Activated CD8-positive, alpha-beta memory T cell treated with anti-CD3 and anti-CD28 coated beads, Interleukin-2, amount 50 U/mL, for 24 hours (primary cell): Measurements from ENCODE around the gene CNPY3.
"Not testable (repeated sequence)": the region's sequence is repeated elsewhere in the genome, so short reads cannot be mapped to it uniquely, and the experiment has no call there.

Experiments used
- DNase-seq: peaks from one replicate; pipeline ENCODE4 v3.0.0-alpha.2; 2020; ENCODE audit errors: extremely low read depth

CNPY3 gene

GRCh38 chr6:42915732-42916131, 13.5 kb upstream of the CNPY3 start, which contains the start of gene PTCRA:
Gene PTCRA, plus strand, starts transcription at chr6:42916053. Its CDS starts 17 bp downstream, at chr6:42916070.
- DNase-seq: no peak

GRCh38 chr6:42916288-42916687, 13.0 kb upstream of the CNPY3 start:
- no peak for DNase-seq

- no peak for DNase-seq
Measured at GRCh38 chr6:42921801-42922200, 7.5 kb upstream of the CNPY3 start.

GRCh38 chr6:42923666-42924065, 5.6 kb upstream of the CNPY3 start:
- no peak for DNase-seq

GRCh38 chr6:42925248-42925857, 3.9 kb upstream of the CNPY3 start:
- no peak for DNase-seq

GRCh38 chr6:42929821-42930360, 611 bp downstream of the CNPY3 start:
- peak; percentile 17 for DNase-seq

- DNase-seq: no peak
Measured at GRCh38 chr6:42932412-42932811, 3.1 kb downstream of the CNPY3 start.

GRCh38 chr6:42933205-42933604, 3.9 kb downstream of the CNPY3 start:
- no peak for DNase-seq

- no peak for DNase-seq
Measured at GRCh38 chr6:42935322-42935721, 6.0 kb downstream of the CNPY3 start.

GRCh38 chr6:42936398-42936797, 7.1 kb downstream of the CNPY3 start:
- no peak for DNase-seq

- DNase-seq: no peak
Measured at GRCh38 chr6:42937548-42938427, 8.5 kb downstream of the CNPY3 start.

GRCh38 chr6:42938428-42938796, 9.1 kb downstream of the CNPY3 start:
- no peak for DNase-seq

GRCh38 chr6:42938987-42939809, 9.9 kb downstream of the CNPY3 start:
- DNase-seq: no peak

GRCh38 chr6:42939810-42940167, 10.5 kb downstream of the CNPY3 start:
- DNase-seq: no peak

GRCh38 chr6:42940493-42941045, 11.3 kb downstream of the CNPY3 start:
- no peak for DNase-seq

- not testable (repeated sequence) for DNase-seq
Measured at GRCh38 chr6:42941356-42941755, 12.1 kb downstream of the CNPY3 start.

- no peak for DNase-seq
Measured at GRCh38 chr6:42942444-42942843, 13.2 kb downstream of the CNPY3 start.

GRCh38 chr6:42947950-42948349, 18.7 kb downstream of the CNPY3 start:
- no peak for DNase-seq

- DNase-seq: no peak
Measured at GRCh38 chr6:42952389-42952788, 23.1 kb downstream of the CNPY3 start.

- not testable (repeated sequence) for DNase-seq
Measured at GRCh38 chr6:42954405-42954804, 25.1 kb downstream of the CNPY3 start.

- no peak for DNase-seq
Measured at GRCh38 chr6:42958125-42958524, 28.8 kb downstream of the CNPY3 start.

GRCh38 chr6:42959917-42960242, 30.6 kb downstream of the CNPY3 start:
- DNase-seq: no peak
